DND-41 (cell line): Measurements from ENCODE around the gene SMIM44.

ENCODE experiments used
- ATAC-seq: fragments of 200-7000 bp; cut with Tn5 transposase; 3 replicates; pipeline ENCODE4 v1.9.1; 2021; ENCODE audit warnings: low read depth; ENCODE audit not compliant: insufficient read depth
- DNase-seq: peaks from one replicate; pipeline ENCODE4 v3.0.0-alpha.2; 2020
- H2AFZ ChIP-seq: 2 replicates; pipeline ENCODE4 v1.6.0; 2012; ENCODE audit warnings: low read depth, low read length
- H3K27ac ChIP-seq: 2 replicates; pipeline ENCODE4 v1.5.1; 2012; ENCODE audit warnings: low read length, inconsistent platforms
- H3K27me3 ChIP-seq: fragments of 200-600 bp; sonication (generic); 2 replicates; pipeline ENCODE4 v1.6.0; 2012; ENCODE audit warnings: low read length, mild to moderate bottlenecking, inconsistent platforms; ENCODE audit not compliant: insufficient read depth, poor library complexity
- H3K36me3 ChIP-seq: 2 replicates; pipeline ENCODE4 v1.5.1; 2012; ENCODE audit warnings: low read length, inconsistent platforms; ENCODE audit not compliant: insufficient read depth
- H3K4me1 ChIP-seq: 2 replicates; pipeline ENCODE4 v1.5.1; 2012; ENCODE audit warnings: mild to moderate bottlenecking, low read length; ENCODE audit not compliant: insufficient read depth
- H3K4me2 ChIP-seq: 2 replicates; pipeline ENCODE4 v1.6.0; 2012; ENCODE audit warnings: mild to moderate bottlenecking, moderate library complexity, low read length, inconsistent platforms; ENCODE audit not compliant: insufficient read depth
- H3K4me3 ChIP-seq, 2 experiments: fragments of 200-600 bp in 1 of 2; shearing (Covaris generic) in 1 of 2; 2 replicates each; pipeline ENCODE4 v1.5.1; 2012 to 2016; ENCODE audit warnings: inconsistent platforms in 2 of 2, low read length in 2 of 2, mild to moderate bottlenecking in 2 of 2, low read depth in 1 of 2, moderate library complexity in 1 of 2
- H3K79me2 ChIP-seq: 2 replicates; pipeline ENCODE4 v1.6.0; 2012; ENCODE audit warnings: low read length, inconsistent platforms; ENCODE audit not compliant: insufficient read depth
- H3K9ac ChIP-seq: 2 replicates; pipeline ENCODE4 v1.6.0; 2012; ENCODE audit warnings: low read depth, mild to moderate bottlenecking, inconsistent platforms, low read length, moderate library complexity
- H3K9me3 ChIP-seq: 2 replicates; pipeline ENCODE4 v1.5.1; 2012; ENCODE audit warnings: low read length, moderate library complexity, mild to moderate bottlenecking, inconsistent platforms; ENCODE audit not compliant: insufficient read depth, severe bottlenecking
- H4K20me1 ChIP-seq: 2 replicates; pipeline ENCODE4 v1.6.0; 2012; ENCODE audit warnings: low read length; ENCODE audit not compliant: insufficient read depth
- CTCF ChIP-seq: IDR thresholded peaks from 2 replicates; pipeline ENCODE4 v1.5.1; 2012; ENCODE audit warnings: borderline replicate concordance, low read length, moderate library complexity, mild to moderate bottlenecking; ENCODE audit not compliant: poor library complexity, severe bottlenecking; ENCODE audit errors: extremely low read depth
- EZH2 ChIP-seq: IDR thresholded peaks from 3 replicates; pipeline ENCODE4 v1.6.1; 2012; ENCODE audit warnings: borderline replicate concordance, low read depth, mild to moderate bottlenecking, moderate library complexity, low read length, inconsistent platforms; ENCODE audit not compliant: severe bottlenecking

The SMIM44 gene

DNA sequence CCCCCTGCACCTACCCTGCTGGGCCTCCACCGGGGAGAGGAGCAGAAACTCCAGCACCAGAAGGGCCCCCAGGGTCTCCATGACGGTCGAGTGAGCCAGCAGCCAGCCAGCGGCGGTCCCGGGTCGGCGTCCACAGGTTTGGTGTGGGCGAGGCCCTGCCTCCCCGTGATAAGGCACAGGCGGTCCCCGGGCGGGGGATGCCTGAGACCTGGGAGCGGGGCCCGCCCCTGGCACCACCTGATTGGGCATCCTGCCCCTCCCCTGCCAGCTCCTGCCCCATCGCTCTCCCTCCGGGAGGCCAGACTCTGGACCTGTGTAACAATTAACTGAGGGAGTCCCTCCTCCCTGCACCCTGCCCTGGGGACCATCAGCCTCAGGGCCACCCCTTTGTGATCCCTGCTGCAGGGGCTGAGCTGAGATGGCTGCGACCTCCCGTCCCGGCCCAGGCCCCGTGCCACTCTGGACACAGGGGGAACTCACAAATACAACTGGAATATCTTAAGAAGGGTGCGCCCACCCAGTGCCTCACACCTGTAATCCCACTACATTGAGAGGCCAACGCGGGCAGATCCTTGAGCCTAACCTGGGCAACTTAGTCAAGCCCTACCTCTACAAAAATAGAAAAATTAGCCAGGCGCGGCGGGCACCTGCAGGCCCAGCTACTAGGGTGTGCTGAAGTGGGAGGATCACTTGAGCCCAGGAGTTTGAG, 2.7 kb downstream of the SMIM44 start, which contains the start of gene SMIM24:
Gene SMIM24, minus strand, starts transcription at position 143 of the 709 bp plus-strand sequence. Its CDS starts 62 bp downstream, at position 81.
- Histone ChIP-seq H3K4me2 (peak within 1 kb of the TSS; percentile 68), H3K4me1 (peaks cover 31% of the 10 kb centered on the region), H3K4me3 (peak within 1 kb of the TSS in 1 of 2 experiments; percentile 59; a peak in 3 of 4 replicates), H3K36me3 (no peaks in the 10 kb centered on the region; the same call in 1 of the 2 replicates), H3K9ac (peak within 1 kb of the TSS; percentile 65), H4K20me1 (no peaks in the 10 kb centered on the region), H3K27me3 (no peaks in the 10 kb centered on the region), H2AFZ (no peak within 1 kb of the TSS), H3K79me2 (no peaks in the 10 kb centered on the region), H3K27ac (peak within 1 kb of the TSS; percentile 90), H3K9me3 (no peaks in the 10 kb centered on the region)
- ATAC-seq, result no peak
- no peak for TF ChIP-seq CTCF
- no peak for TF ChIP-seq EZH2
- no peak for DNase-seq

DNA sequence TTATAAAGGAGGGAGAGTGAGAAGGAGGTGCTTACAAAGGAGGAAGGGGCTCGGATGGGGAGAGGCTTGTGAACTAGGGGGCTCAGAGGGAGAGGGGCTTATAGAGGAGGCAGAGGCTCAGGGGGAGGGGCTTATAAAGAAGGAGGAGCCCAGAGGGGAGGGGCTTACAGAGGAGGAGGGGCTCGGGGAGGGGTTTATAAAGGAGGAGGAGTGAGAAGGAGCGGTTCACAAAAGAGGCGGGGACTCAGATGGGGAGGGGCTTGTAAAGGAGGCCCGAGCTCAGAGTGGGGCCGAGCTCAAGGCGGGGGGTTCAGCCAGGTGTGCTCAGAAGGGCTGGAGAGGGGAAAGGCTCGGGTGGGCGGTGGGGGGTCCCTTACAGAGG, 3.4 kb downstream of the SMIM44 start:
- no peaks in the 10 kb centered on the region for H3K9me3 ChIP-seq

GRCh38 chr19:3479177-3479833, 3.9 kb downstream of the SMIM44 start:
- DNase-seq (peak; percentile 95), ATAC-seq (peak; percentile 69)
- H3K4me1 ChIP-seq, result peaks cover 31% of the 10 kb centered on the region
- peak overlapping the region; percentile 16 to 59; a peak in 3 of 4 replicates for H3K4me3 ChIP-seq
- H3K27me3 ChIP-seq, result no peaks in the 10 kb centered on the region
- H3K9me3 ChIP-seq, result no peaks in the 10 kb centered on the region
- H3K79me2 ChIP-seq, result no peaks in the 10 kb centered on the region
- TF ChIP-seq CTCF (no peak), EZH2 (no peak)
- H3K36me3 ChIP-seq, result no peaks in the 10 kb centered on the region; the same call in 1 of the 2 replicates
- H3K9ac ChIP-seq, result peak overlapping the region; percentile 65
- H3K27ac ChIP-seq, result peak overlapping the region; percentile 90
- H4K20me1 ChIP-seq, result no peaks in the 10 kb centered on the region
- H3K4me2 ChIP-seq, result peak overlapping the region; percentile 68
- peak overlapping the region; percentile 59; the same call in 1 of the 2 replicates for H2AFZ ChIP-seq

More for the DNA sequence above, 3.4 kb downstream of the SMIM44 start:
- Histone ChIP-seq H3K79me2 (no peaks in the 10 kb centered on the region), H3K4me3 (peak overlapping the region in 1 of 2 experiments; percentile 59; a peak in 3 of 4 replicates), H3K36me3 (no peaks in the 10 kb centered on the region; the same call in 1 of the 2 replicates), H3K9ac (peak overlapping the region; percentile 65; the same call in 1 of the 2 replicates), H3K27ac (peak overlapping the region; percentile 90), H2AFZ (no peak overlapping the region), H3K27me3 (no peaks in the 10 kb centered on the region), H4K20me1 (no peaks in the 10 kb centered on the region), H3K4me2 (peak overlapping the region; percentile 68), H3K4me1 (peaks cover 31% of the 10 kb centered on the region)
- DNase-seq (no peak), ATAC-seq (peak; percentile 27)
- TF ChIP-seq CTCF (no peak), EZH2 (no peak)
